GM12801 (cell line): ENCODE results near the gene CBFB.

Experiments
- CTCF ChIP-seq: IDR thresholded peaks from one replicate; pipeline ENCODE4 v1.5.1; 2011; ENCODE audit warnings: control low read depth; ENCODE audit not compliant: insufficient read length; ENCODE audit errors: extremely low read depth

The CBFB gene

GRCh38 chr16:67019171-67019570, 9.8 kb upstream of the CBFB start:
- no peak for TF ChIP-seq CTCF

DNA sequence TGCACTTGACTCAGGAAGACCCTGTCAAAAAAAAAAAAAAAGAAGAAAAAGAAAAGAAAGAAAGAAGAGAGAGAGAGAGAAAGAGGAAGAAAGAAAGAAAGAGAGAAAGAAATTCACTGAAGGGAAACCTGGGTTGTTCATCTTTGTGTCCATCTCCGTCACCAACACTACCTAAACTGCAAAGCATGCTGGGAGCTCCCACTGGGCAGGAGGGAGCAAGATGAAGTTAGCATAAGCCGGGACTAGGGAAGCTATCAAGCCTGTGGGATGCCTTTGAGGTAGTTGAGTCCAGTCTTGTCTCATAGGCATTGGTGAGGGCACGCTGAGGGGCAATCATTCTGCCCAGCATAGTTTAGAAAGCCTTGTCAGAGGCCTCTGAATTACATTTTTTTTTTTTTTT, 7.6 kb upstream of the CBFB start:
- no peak for TF ChIP-seq CTCF

- no peak for TF ChIP-seq CTCF
Observed at GRCh38 chr16:67022531-67023214, 6.3 kb upstream of the CBFB start.

GRCh38 chr16:67023689-67024088, 5.3 kb upstream of the CBFB start:
- TF ChIP-seq CTCF: no peak

GRCh38 chr16:67024384-67025209, 4.4 kb upstream of the CBFB start:
- TF ChIP-seq CTCF: no peak

DNA sequence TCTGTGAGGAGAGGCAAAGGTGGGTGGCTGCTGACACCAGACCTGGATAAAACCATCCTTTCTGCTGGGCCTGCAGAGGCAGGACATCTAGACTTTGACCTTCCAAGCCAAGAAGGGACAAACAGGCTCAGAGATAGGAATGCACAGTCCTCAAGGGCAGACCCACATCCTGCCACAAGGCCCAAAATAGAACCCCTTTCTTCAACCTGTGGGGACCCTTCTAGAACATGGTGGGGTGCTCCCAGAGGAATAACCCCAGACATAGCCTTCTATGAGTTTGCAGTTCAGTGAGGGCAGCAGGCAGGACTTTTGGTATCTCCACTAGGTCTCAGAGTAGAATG, 3.8 kb upstream of the CBFB start:
- TF ChIP-seq CTCF: no peak

DNA sequence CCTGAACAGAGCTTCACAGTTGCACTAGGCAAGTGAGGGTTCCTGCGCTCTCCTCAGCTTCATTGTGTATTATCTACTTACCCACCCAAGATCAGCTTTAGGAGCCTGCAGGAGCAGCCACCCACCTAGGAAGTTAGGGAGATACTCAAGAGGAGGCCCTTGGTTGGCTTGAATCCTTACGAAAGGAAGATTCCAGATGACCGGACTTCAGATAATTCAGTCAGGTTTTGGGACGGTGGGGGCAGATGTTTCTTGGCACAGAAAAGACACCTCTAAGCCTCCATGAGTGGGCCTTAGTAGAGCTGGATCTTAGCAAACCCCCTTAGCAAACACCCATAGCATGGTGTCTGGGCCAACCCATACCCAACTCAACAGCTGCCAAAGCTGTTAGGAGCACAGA, 2.4 kb upstream of the CBFB start:
- no peak for TF ChIP-seq CTCF
